HCT116 (cell line): ENCODE results near the gene GARIN1A. TPM values are rescaled to one million over a fixed set of nuclear protein-coding genes. Genes with fewer than 3 reads are reported as not detected.

Experiments
- ATAC-seq: fragments of 200-7000 bp; cut with Tn5 transposase; 2 replicates; pipeline ENCODE4 v1.9.1; 2020; ENCODE audit warnings: mild to moderate bottlenecking, moderate library complexity
- BruUV-seq: library from RNA; stranded (reverse); fragments of 400-500 nt; replicated peaks from 2 replicates; lab custom pipeline; 2021; lab: Mats Ljungman, UMichigan
- CTCF ChIA-PET: fragments of 300-600 bp; sonication (Branson Sonifier 250); formaldehyde crosslinking; loops from one replicate; lab custom pipeline; 2021; ENCODE audit warnings: antibody characterized with exemption; lab: Charles Lee
- POLR2A ChIA-PET: fragments of 300-600, 350-600 bp; sonication (Branson Sonifier 250); formaldehyde crosslinking; loops from one replicate; lab custom pipeline; 2021; ENCODE audit warnings: antibody characterized with exemption; lab: Charles Lee
- RAD21 ChIA-PET, 2 experiments: fragments of 300-600 bp; sonication (Branson Sonifier 250); formaldehyde crosslinking; loops; one replicate each; lab custom pipeline; 2023; ENCODE audit warnings: low total read pairs in 2 of 2; ENCODE audit not compliant: uncharacterized antibody in 2 of 2, unreplicated experiment in 2 of 2, low non-redundant PET in 1 of 2; lab: Charles Lee
- DNase-seq: peaks from one replicate; pipeline ENCODE4 v3.0.0-alpha.2; 2010; ENCODE audit warnings: low read depth, low spot score
- H2AFZ ChIP-seq: fragments of 200-600 bp; shearing (Covaris generic), sonication (generic); 2 replicates; pipeline ENCODE4 v1.6.1; 2017; ENCODE audit warnings: low read depth, mixed run types, mixed read lengths, antibody characterized with exemption, low read length; ENCODE audit not compliant: poor library complexity, severe bottlenecking
- H3K27ac ChIP-seq: 2 replicates; pipeline ENCODE4 v1.5.1; 2012; ENCODE audit warnings: low read depth, low read length
- H3K27me3 ChIP-seq: fragments of 200-600 bp; sonication (generic); 2 replicates; pipeline ENCODE4 v1.6.1; 2016; ENCODE audit warnings: mixed run types, low read length, mixed read lengths; ENCODE audit not compliant: insufficient read depth
- H3K36me3 ChIP-seq, 2 experiments: fragments of 200-500 bp in 1 of 2; fragments of 200-600 bp in 1 of 2; sonication (Bioruptor generic) in 1 of 2; sonication (generic) in 1 of 2; 2 replicates each; pipeline versions ENCODE4 v1.5.1 to v1.6.1; 2014 to 2016; ENCODE audit warnings: low read length in 2 of 2, inconsistent platforms in 1 of 2, mixed read lengths in 1 of 2, mixed run types in 1 of 2; ENCODE audit not compliant: insufficient read depth in 2 of 2, control insufficient read depth in 1 of 2
- H3K4me1 ChIP-seq, 2 experiments: fragments of 200-600 bp in 1 of 2; sonication (generic) in 1 of 2; 2 replicates each; pipeline versions ENCODE4 v1.5.1 to v1.6.1; 2012 to 2017; ENCODE audit warnings: low read length in 2 of 2, inconsistent platforms in 1 of 2, mild to moderate bottlenecking in 1 of 2, mixed read lengths in 1 of 2, mixed run types in 1 of 2, moderate library complexity in 1 of 2; ENCODE audit not compliant: insufficient read depth in 2 of 2, control insufficient read depth in 1 of 2
- H3K4me2 ChIP-seq: fragments of 200-600 bp; sonication (generic); 2 replicates; pipeline ENCODE4 v1.6.1; 2017; ENCODE audit warnings: mixed run types, low read length, mixed read lengths
- H3K4me3 ChIP-seq, 2 experiments: fragments of 200-600 bp in 1 of 2; sonication (generic) in 1 of 2; replicated peaks in 1 of 2; 2 replicates each; pipeline ENCODE4 v1.5.1; 2011 to 2016; ENCODE audit warnings: low read length in 2 of 2, control low read depth in 1 of 2, low read depth in 1 of 2, mild to moderate bottlenecking in 1 of 2, mixed read lengths in 1 of 2, mixed run types in 1 of 2
- H3K79me2 ChIP-seq: fragments of 200-600 bp; sonication (generic); 2 replicates; pipeline ENCODE4 v1.6.1; 2017; ENCODE audit warnings: mild to moderate bottlenecking, mixed run types, low read length, moderate library complexity, mixed read lengths; ENCODE audit not compliant: insufficient read depth
- H3K9ac ChIP-seq: fragments of 200-600 bp; sonication (generic); 2 replicates; pipeline ENCODE4 v1.6.1; 2016; ENCODE audit warnings: low read length, mixed read lengths
- H3K9me2 ChIP-seq: fragments of 200-600 bp; sonication (generic), shearing (Covaris generic); 2 replicates; pipeline ENCODE4 v1.6.1; 2017; ENCODE audit warnings: mixed run types, mild to moderate bottlenecking, moderate library complexity; ENCODE audit not compliant: insufficient read depth
- H3K9me3 ChIP-seq, 2 experiments: fragments of 200-500 bp in 1 of 2; fragments of 200-600 bp in 1 of 2; sonication (Bioruptor generic) in 1 of 2; sonication (generic) in 1 of 2; 2 replicates each; pipeline ENCODE4 v1.6.1; 2014 to 2017; ENCODE audit warnings: low read length in 2 of 2, mixed read lengths in 2 of 2, inconsistent platforms in 1 of 2, low read depth in 1 of 2, mild to moderate bottlenecking in 1 of 2, mixed run types in 1 of 2, moderate library complexity in 1 of 2; ENCODE audit not compliant: control insufficient read depth in 1 of 2, insufficient read depth in 1 of 2
- H4K20me1 ChIP-seq: fragments of 200-600 bp; sonication (generic), shearing (Covaris generic); 2 replicates; pipeline ENCODE4 v1.6.1; 2017; ENCODE audit warnings: mixed run types, mild to moderate bottlenecking, moderate library complexity; ENCODE audit not compliant: insufficient read depth
- CTCF ChIP-seq, 3 experiments: fragments of 200-600 bp in 1 of 3; sonication (generic) in 1 of 3; IDR thresholded peaks in 2 of 3; conservative IDR thresholded peaks in 1 of 3; 2 replicates each; pipeline ENCODE4 v1.5.1; 2012 to 2017; ENCODE audit warnings: low read depth in 2 of 3, low read length in 2 of 3, antibody characterized with exemption in 1 of 3, borderline replicate concordance in 1 of 3, control low read depth in 1 of 3, mild to moderate bottlenecking in 1 of 3, mixed read lengths in 1 of 3, mixed run types in 1 of 3, moderate library complexity in 1 of 3; ENCODE audit not compliant: insufficient read depth in 1 of 3
- FOSL1 ChIP-seq: IDR thresholded peaks from 2 replicates; pipeline ENCODE4 v1.6.1; 2012; ENCODE audit warnings: low read depth
- intact Hi-C: fragments of 100-400 bp; cut with micrococcal nuclease; formaldehyde crosslinking; loops from 2 replicates; pipeline ENCODE4 v1.10.0; 2022
- total RNA-seq: library from RNA; stranded (reverse); gene quantifications from one replicate; pipeline ENCODE4 v1.2.1, GENCODE V29; 2021; ENCODE audit not compliant: unreplicated experiment
- TF ChIP-seq, protein P1 (sequence below): IDR thresholded peaks from 2 replicates; pipeline ENCODE4 v1.6.1; 2011; ENCODE audit warnings: mild to moderate bottlenecking, low read length, moderate library complexity; ENCODE audit not compliant: insufficient replicate concordance; ENCODE audit errors: extremely low read depth

Gene GARIN1A
- total RNA-seq, 1 experiment from 2014 or later = 0.49 TPM

DNA sequence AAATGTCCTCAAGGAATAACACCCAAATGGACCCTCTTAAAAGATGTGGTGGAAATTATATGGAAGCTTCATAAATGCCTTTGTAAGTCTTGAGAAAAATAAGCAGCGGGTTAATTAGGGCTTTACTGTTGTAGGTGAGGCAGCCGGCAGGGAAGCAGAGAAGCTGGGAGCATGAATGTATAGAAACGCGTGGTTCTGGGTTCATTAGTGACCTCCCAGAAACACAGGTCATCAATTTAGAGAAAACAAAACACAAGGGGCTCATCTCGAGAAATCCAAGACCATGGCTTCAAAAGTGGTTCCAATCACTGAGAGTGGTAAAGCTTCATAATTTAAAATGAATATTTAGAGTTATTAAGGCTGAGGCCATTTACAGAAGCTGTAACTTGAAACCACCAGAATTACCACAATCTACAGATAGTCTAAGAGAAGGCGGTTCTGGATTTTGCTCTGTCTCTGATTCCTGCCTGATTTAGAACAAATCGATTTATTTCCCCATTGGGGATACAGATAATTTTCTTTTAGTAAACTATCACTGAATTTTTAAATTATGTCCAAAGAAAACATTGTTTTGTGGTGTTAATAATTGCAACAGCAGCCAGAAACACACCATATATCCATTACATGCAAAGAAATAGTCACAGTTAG lies 20.7 kb downstream of the GARIN1A start (continued):
- TF ChIP-seq, protein P1, sequence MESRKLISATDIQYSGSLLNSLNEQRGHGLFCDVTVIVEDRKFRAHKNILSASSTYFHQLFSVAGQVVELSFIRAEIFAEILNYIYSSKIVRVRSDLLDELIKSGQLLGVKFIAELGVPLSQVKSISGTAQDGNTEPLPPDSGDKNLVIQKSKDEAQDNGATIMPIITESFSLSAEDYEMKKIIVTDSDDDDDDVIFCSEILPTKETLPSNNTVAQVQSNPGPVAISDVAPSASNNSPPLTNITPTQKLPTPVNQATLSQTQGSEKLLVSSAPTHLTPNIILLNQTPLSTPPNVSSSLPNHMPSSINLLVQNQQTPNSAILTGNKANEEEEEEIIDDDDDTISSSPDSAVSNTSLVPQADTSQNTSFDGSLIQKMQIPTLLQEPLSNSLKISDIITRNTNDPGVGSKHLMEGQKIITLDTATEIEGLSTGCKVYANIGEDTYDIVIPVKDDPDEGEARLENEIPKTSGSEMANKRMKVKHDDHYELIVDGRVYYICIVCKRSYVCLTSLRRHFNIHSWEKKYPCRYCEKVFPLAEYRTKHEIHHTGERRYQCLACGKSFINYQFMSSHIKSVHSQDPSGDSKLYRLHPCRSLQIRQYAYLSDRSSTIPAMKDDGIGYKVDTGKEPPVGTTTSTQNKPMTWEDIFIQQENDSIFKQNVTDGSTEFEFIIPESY = no peak
- TF ChIP-seq CTCF (IDR thresholded peaks at IDR 0.05 in 2 of 3, conservative IDR thresholded peaks at IDR 0.05 in 1 of 3; ENCODE audit: borderline replicate concordance in 1 of 3, insufficient read depth in 1 of 3, low read depth in 2 of 3, low read length in 2 of 3) = no peak

DNA sequence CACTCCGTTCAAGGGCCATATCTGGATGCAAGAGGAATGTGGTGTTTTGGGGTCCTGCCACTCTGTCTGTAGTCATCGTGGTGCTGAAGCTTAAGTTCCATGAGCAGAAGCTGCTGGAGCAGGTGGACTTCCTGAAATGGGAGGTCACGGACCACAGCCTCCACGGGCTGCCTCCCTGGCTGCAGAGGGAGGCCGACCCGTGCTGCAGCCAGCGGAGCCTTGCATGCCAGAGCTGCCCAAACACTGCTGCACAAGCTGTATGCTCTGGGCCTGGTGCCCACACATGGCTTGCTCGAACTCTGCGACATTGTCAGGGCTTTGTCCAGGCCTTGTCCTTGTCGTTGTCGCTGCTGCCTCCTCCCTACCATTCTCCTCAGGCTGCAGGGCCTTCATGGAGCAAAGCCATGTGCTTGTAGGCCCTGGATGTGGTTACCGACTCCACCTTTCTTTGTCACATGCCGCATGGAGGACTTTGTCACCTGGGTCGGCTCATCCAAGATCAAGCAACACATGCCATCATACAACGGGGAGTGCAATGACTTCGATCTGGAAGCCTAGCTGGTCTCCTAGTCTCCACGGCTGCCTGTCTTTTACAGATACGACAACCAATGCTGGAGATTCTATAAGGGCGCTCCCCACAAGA lies 21.4 kb downstream of the GARIN1A start:
- RAD21 ChIA-PET = no interaction called here
- no TSS peak for BruUV-seq
- Histone ChIP-seq H3K27me3 (no peaks in the 10 kb centered on the region), H3K9me2 (no peaks in the 10 kb centered on the region), H3K36me3 (no peaks in the 10 kb centered on the region), H3K9ac (no peak overlapping the region), H2AFZ (no peak overlapping the region), H3K4me1 (no peaks in the 10 kb centered on the region), H4K20me1 (no peaks in the 10 kb centered on the region), H3K79me2 (no peaks in the 10 kb centered on the region), H3K9me3 (no peaks in the 10 kb centered on the region), H3K4me3 (no peak overlapping the region), H3K27ac (no peak overlapping the region), H3K4me2 (no peak overlapping the region)
- CTCF ChIA-PET = no interaction called here
- no peak for DNase-seq
- intact Hi-C loops = no loop called here
- POLR2A ChIA-PET = no interaction called here
- no peak for ATAC-seq
- TF ChIP-seq FOSL1 = no peak
